ENCODE measurements around the gene PIGS.

The PIGS gene

GRCh38 chr17:28508211-28508724 lies 63.1 kb downstream of the PIGS start:
- H3K9me3 ChIP-seq (ENCODE audit: insufficient read depth, low read depth, low read length): peaks cover 1% of the 10 kb centered on the region
- H3K4me1 ChIP-seq (ENCODE audit: control insufficient read depth in 1 of 2, insufficient read depth in 2 of 2, low read length in 2 of 2): no peaks in the 10 kb centered on the region
- H4K8ac ChIP-seq (ENCODE audit: low read depth, low read length): no peak overlapping the region
- no peak overlapping the region for H3K18ac ChIP-seq (ENCODE audit: low read length)
- no peak overlapping the region for H2BK120ac ChIP-seq (ENCODE audit: insufficient read depth, low read length, poor library complexity)
- no peak overlapping the region for H3K14ac ChIP-seq (ENCODE audit: low read length)
- H3K4ac ChIP-seq (ENCODE audit: low read depth, low read length): no peak overlapping the region
- no peak overlapping the region for H2AK5ac ChIP-seq (ENCODE audit: low read length)
- no CpG with 5 or more reads among the region's 11 CpGs for whole genome bisulfite sequencing (ENCODE audit: extremely low coverage, insufficient coverage, insufficient read length)
- no peak overlapping the region for H2BK5ac ChIP-seq (ENCODE audit: low read depth, low read length, poor library complexity)
- H3K36me3 ChIP-seq (ENCODE audit: control insufficient read depth in 1 of 2, insufficient read depth in 2 of 2, low read length in 2 of 2): no peaks in the 10 kb centered on the region
- DNase-seq: no peak
- no peak overlapping the region for H3K23ac ChIP-seq (ENCODE audit: low read length)
- no peaks in the 10 kb centered on the region for H3K79me2 ChIP-seq (ENCODE audit: control insufficient read depth, insufficient read depth, low read length, poor library complexity)
- no peak overlapping the region for H3K9ac ChIP-seq (ENCODE audit: low read length)
- no peak overlapping the region for H4K12ac ChIP-seq (ENCODE audit: low read depth, low read length)
- no peak overlapping the region for H3K4me2 ChIP-seq (ENCODE audit: low read length)
- no peak overlapping the region for H2BK12ac ChIP-seq (ENCODE audit: low read length)
- H3K4me3 ChIP-seq (ENCODE audit: low read depth, low read length): no peak overlapping the region
- no peaks in the 10 kb centered on the region for H3K79me1 ChIP-seq (ENCODE audit: low read length)
- H2AFZ ChIP-seq (ENCODE audit: insufficient read depth, low read length, poor library complexity): no peak overlapping the region
- no peak overlapping the region for H4K91ac ChIP-seq (ENCODE audit: low read depth, low read length)
- no peak overlapping the region for H3K27ac ChIP-seq (ENCODE audit: low read depth, low read length)
- no peaks in the 10 kb centered on the region for H3K27me3 ChIP-seq (ENCODE audit: insufficient read depth, low read length)

- H3K14ac ChIP-seq (ENCODE audit: low read length): no peak overlapping the region
- no peak overlapping the region for H3K4me3 ChIP-seq (ENCODE audit: low read depth, low read length)
- no CpG with 5 or more reads among the region's 24 CpGs for WGBS (ENCODE audit: extremely low coverage, insufficient coverage, insufficient read length)
Measured at GRCh38 chr17:28507567-28508203, 63.6 kb downstream of the PIGS start.

GRCh38 chr17:28506763-28507487 lies 64.4 kb downstream of the PIGS start:
- no peaks in the 10 kb centered on the region for H3K36me3 ChIP-seq (ENCODE audit: control insufficient read depth in 1 of 2, insufficient read depth in 2 of 2, low read length in 2 of 2)
- H3K79me2 ChIP-seq (ENCODE audit: control insufficient read depth, insufficient read depth, low read length, poor library complexity): no peaks in the 10 kb centered on the region
- H3K23ac ChIP-seq (ENCODE audit: low read length): no peak overlapping the region
- H3K18ac ChIP-seq (ENCODE audit: low read length): no peak overlapping the region
- no peak for DNase-seq
- no peaks in the 10 kb centered on the region for H3K4me1 ChIP-seq (ENCODE audit: control insufficient read depth in 1 of 2, insufficient read depth in 2 of 2, low read length in 2 of 2)
- H3K79me1 ChIP-seq (ENCODE audit: low read length): no peaks in the 10 kb centered on the region
- H3K14ac ChIP-seq (ENCODE audit: low read length): no peak overlapping the region
- H2BK12ac ChIP-seq (ENCODE audit: low read length): no peak overlapping the region
- H3K4ac ChIP-seq (ENCODE audit: low read depth, low read length): no peak overlapping the region
- H3K27ac ChIP-seq (ENCODE audit: low read depth, low read length): no peak overlapping the region
- H2AK5ac ChIP-seq (ENCODE audit: low read length): no peak overlapping the region
- H4K12ac ChIP-seq (ENCODE audit: low read depth, low read length): no peak overlapping the region
- no peak overlapping the region for H2BK120ac ChIP-seq (ENCODE audit: insufficient read depth, low read length, poor library complexity)
- H3K4me2 ChIP-seq (ENCODE audit: low read length): no peak overlapping the region
- H3K27me3 ChIP-seq (ENCODE audit: insufficient read depth, low read length): no peaks in the 10 kb centered on the region
- no peak overlapping the region for H4K91ac ChIP-seq (ENCODE audit: low read depth, low read length)
- peaks cover 1% of the 10 kb centered on the region for H3K9me3 ChIP-seq (ENCODE audit: insufficient read depth, low read depth, low read length)
- H4K8ac ChIP-seq (ENCODE audit: low read depth, low read length): no peak overlapping the region
- no peak overlapping the region for H2BK5ac ChIP-seq (ENCODE audit: low read depth, low read length, poor library complexity)
- no peak overlapping the region for H3K9ac ChIP-seq (ENCODE audit: low read length)
- no peak overlapping the region for H3K4me3 ChIP-seq (ENCODE audit: low read depth, low read length)
- H2AFZ ChIP-seq (ENCODE audit: insufficient read depth, low read length, poor library complexity): no peak overlapping the region
- no CpG with 5 or more reads among the region's 14 CpGs for WGBS (ENCODE audit: extremely low coverage, insufficient coverage, insufficient read length)

More at GRCh38 chr17:28507567-28508203, 63.6 kb downstream of the PIGS start:
- Histone ChIP-seq H3K23ac (ENCODE audit: low read length) (no peak overlapping the region), H2BK5ac (ENCODE audit: low read depth, low read length, poor library complexity) (no peak overlapping the region), H3K27me3 (ENCODE audit: insufficient read depth, low read length) (no peaks in the 10 kb centered on the region), H4K91ac (ENCODE audit: low read depth, low read length) (no peak overlapping the region), H2AK5ac (ENCODE audit: low read length) (no peak overlapping the region), H4K8ac (ENCODE audit: low read depth, low read length) (no peak overlapping the region), H3K4me1 (ENCODE audit: control insufficient read depth in 1 of 2, insufficient read depth in 2 of 2, low read length in 2 of 2) (no peaks in the 10 kb centered on the region), H3K9me3 (ENCODE audit: insufficient read depth, low read depth, low read length) (peaks cover 1% of the 10 kb centered on the region), H3K9ac (ENCODE audit: low read length) (no peak overlapping the region), H3K36me3 (ENCODE audit: control insufficient read depth in 1 of 2, insufficient read depth in 2 of 2, low read length in 2 of 2) (no peaks in the 10 kb centered on the region), H3K18ac (ENCODE audit: low read length) (no peak overlapping the region), H2AFZ (ENCODE audit: insufficient read depth, low read length, poor library complexity) (no peak overlapping the region), H3K4ac (ENCODE audit: low read depth, low read length) (no peak overlapping the region), H2BK12ac (ENCODE audit: low read length) (no peak overlapping the region), H3K79me2 (ENCODE audit: control insufficient read depth, insufficient read depth, low read length, poor library complexity) (no peaks in the 10 kb centered on the region), H3K27ac (ENCODE audit: low read depth, low read length) (no peak overlapping the region), H3K4me2 (ENCODE audit: low read length) (no peak overlapping the region), H3K79me1 (ENCODE audit: low read length) (no peaks in the 10 kb centered on the region), H4K12ac (ENCODE audit: low read depth, low read length) (no peak overlapping the region), H2BK120ac (ENCODE audit: insufficient read depth, low read length, poor library complexity) (no peak overlapping the region)
- DNase-seq: no peak

- no peak within 1 kb of the TSS for H3K18ac ChIP-seq (ENCODE audit: low read length)
- no CpG with 5 or more reads among the region's 28 CpGs for WGBS (ENCODE audit: extremely low coverage, insufficient coverage, insufficient read length)
- no peaks in the 10 kb centered on the region for H3K79me2 ChIP-seq (ENCODE audit: control insufficient read depth, insufficient read depth, low read length, poor library complexity)
- H3K4ac ChIP-seq (ENCODE audit: low read depth, low read length): no peak within 1 kb of the TSS
- no peak within 1 kb of the TSS for H3K27ac ChIP-seq (ENCODE audit: low read depth, low read length)
- no peak for DNase-seq
- H4K12ac ChIP-seq (ENCODE audit: low read depth, low read length): no peak within 1 kb of the TSS
- H3K9me3 ChIP-seq (ENCODE audit: insufficient read depth, low read depth, low read length): peaks cover 1% of the 10 kb centered on the region
- H4K8ac ChIP-seq (ENCODE audit: low read depth, low read length): no peak within 1 kb of the TSS
- no peak within 1 kb of the TSS for H3K23ac ChIP-seq (ENCODE audit: low read length)
- no peaks in the 10 kb centered on the region for H3K79me1 ChIP-seq (ENCODE audit: low read length)
- no peak within 1 kb of the TSS for H3K4me2 ChIP-seq (ENCODE audit: low read length)
- H2BK120ac ChIP-seq (ENCODE audit: insufficient read depth, low read length, poor library complexity): no peak within 1 kb of the TSS
- no peak within 1 kb of the TSS for H4K91ac ChIP-seq (ENCODE audit: low read depth, low read length)
- H2BK12ac ChIP-seq (ENCODE audit: low read length): no peak within 1 kb of the TSS
- no peaks in the 10 kb centered on the region for H3K36me3 ChIP-seq (ENCODE audit: control insufficient read depth in 1 of 2, insufficient read depth in 2 of 2, low read length in 2 of 2)
- no peak within 1 kb of the TSS for H3K14ac ChIP-seq (ENCODE audit: low read length)
- H3K4me3 ChIP-seq (ENCODE audit: low read depth, low read length): no peak within 1 kb of the TSS
- no peak within 1 kb of the TSS for H2BK5ac ChIP-seq (ENCODE audit: low read depth, low read length, poor library complexity)
- H2AFZ ChIP-seq (ENCODE audit: insufficient read depth, low read length, poor library complexity): no peak within 1 kb of the TSS
- H3K27me3 ChIP-seq (ENCODE audit: insufficient read depth, low read length): no peaks in the 10 kb centered on the region
- no peaks in the 10 kb centered on the region for H3K4me1 ChIP-seq (ENCODE audit: control insufficient read depth in 1 of 2, insufficient read depth in 2 of 2, low read length in 2 of 2)
- H2AK5ac ChIP-seq (ENCODE audit: low read length): no peak within 1 kb of the TSS
- H3K9ac ChIP-seq (ENCODE audit: low read length): no peak within 1 kb of the TSS
Measured at GRCh38 chr17:28505986-28506665, 65.2 kb downstream of the PIGS start, which contains the start of gene FOXN1. FOXN1 (plus strand) TSS chr17:28506348; CDS start chr17:28523970, 17,622 bp downstream.
